Karpas-422 (cell line): ENCODE measurements around the gene NRXN3. TPM values are rescaled to one million over a fixed set of nuclear protein-coding genes. Genes with fewer than 3 reads are reported as not detected.

ENCODE experiments used
- DNase-seq: peaks from one replicate; pipeline ENCODE4 v3.0.0-alpha.2; 2015
- H2AFZ ChIP-seq: fragments of 200-600 bp; sonication (generic); 2 replicates; pipeline ENCODE4 v1.6.1; 2014; ENCODE audit warnings: antibody characterized with exemption, low read length, mixed read lengths
- H3K27ac ChIP-seq: fragments of 200-600 bp; sonication (generic); 2 replicates; pipeline ENCODE4 v1.5.1; 2014; ENCODE audit warnings: mild to moderate bottlenecking, low read length, moderate library complexity
- H3K27me3 ChIP-seq: fragments of 200-600 bp; sonication (generic); 2 replicates; pipeline ENCODE4 v1.6.1; 2014; ENCODE audit warnings: low read length, mixed read lengths
- H3K36me3 ChIP-seq: fragments of 200-600 bp; sonication (generic); 2 replicates; pipeline ENCODE4 v1.6.1; 2014; ENCODE audit warnings: low read length, mixed read lengths; ENCODE audit not compliant: insufficient read depth
- H3K4me1 ChIP-seq: fragments of 200-600 bp; sonication (generic); 2 replicates; pipeline ENCODE4 v1.6.1; 2014; ENCODE audit warnings: mild to moderate bottlenecking, low read length, mixed read lengths
- H3K4me2 ChIP-seq: fragments of 200-600 bp; sonication (generic); 2 replicates; pipeline ENCODE4 v1.6.1; 2014; ENCODE audit warnings: low read length, low read depth, mild to moderate bottlenecking; ENCODE audit not compliant: poor library complexity, severe bottlenecking
- H3K4me3 ChIP-seq: fragments of 200-600 bp; sonication (generic); 2 replicates; pipeline ENCODE4 v1.5.1; 2014; ENCODE audit warnings: mild to moderate bottlenecking, antibody characterized with exemption, low read length, mixed read lengths
- H3K79me2 ChIP-seq: fragments of 200-600 bp; sonication (generic); 2 replicates; pipeline ENCODE4 v1.6.1; 2014; ENCODE audit warnings: mild to moderate bottlenecking, low read length, mixed read lengths
- H3K9ac ChIP-seq: fragments of 200-600 bp; sonication (generic); 2 replicates; pipeline ENCODE4 v1.6.0; 2014; ENCODE audit warnings: low read length
- H3K9me2 ChIP-seq: fragments of 200-600 bp; sonication (generic), shearing (Covaris generic); replicated peaks from 2 replicates; pipeline ENCODE4 v1.6.0; 2014; ENCODE audit warnings: mild to moderate bottlenecking, low read length, moderate library complexity; ENCODE audit not compliant: insufficient read depth
- H3K9me3 ChIP-seq: fragments of 300-700, 200-600 bp; sonication (generic); 2 replicates; pipeline ENCODE4 v1.6.1; 2014; ENCODE audit warnings: low read length, mixed read lengths
- H4K20me1 ChIP-seq: fragments of 200-600 bp; sonication (generic); 2 replicates; pipeline ENCODE4 v1.6.1; 2014; ENCODE audit warnings: mild to moderate bottlenecking, antibody characterized with exemption, low read length, low read depth; ENCODE audit not compliant: insufficient read depth
- total RNA-seq: library from RNA; depleted of rRNA; stranded (reverse); fragments of >200 nt; shearing (Covaris generic); gene quantifications from 2 replicates; pipeline ENCODE4 v1.2.3, GENCODE V29; 2014; ENCODE audit warnings: low replicate concordance

NRXN3 gene
- total RNA-seq, 1 experiment from 2014 or later, result not detected

GRCh38 chr14:78605025-78605762, 435.0 kb downstream of the NRXN3 start:
- H3K27ac ChIP-seq, result no peak overlapping the region
- H3K9ac ChIP-seq, result no peak overlapping the region
- no peaks in the 10 kb centered on the region for H3K27me3 ChIP-seq
- no peak for DNase-seq
- H2AFZ ChIP-seq, result no peak overlapping the region
- H3K79me2 ChIP-seq, result no peaks in the 10 kb centered on the region
- no peaks in the 10 kb centered on the region for H3K4me1 ChIP-seq
- no peaks in the 10 kb centered on the region for H3K36me3 ChIP-seq
- H3K4me3 ChIP-seq, result no peak overlapping the region
- H3K9me2 ChIP-seq, result no peaks in the 10 kb centered on the region
- no peaks in the 10 kb centered on the region for H4K20me1 ChIP-seq
- H3K4me2 ChIP-seq, result no peak overlapping the region
- no peaks in the 10 kb centered on the region for H3K9me3 ChIP-seq

GRCh38 chr14:78605897-78606500, 435.8 kb downstream of the NRXN3 start:
- Histone ChIP-seq H3K9ac (no peak overlapping the region), H3K4me1 (no peaks in the 10 kb centered on the region), H3K36me3 (no peaks in the 10 kb centered on the region), H3K9me3 (no peaks in the 10 kb centered on the region), H4K20me1 (no peaks in the 10 kb centered on the region), H3K27ac (no peak overlapping the region), H3K79me2 (no peaks in the 10 kb centered on the region), H3K4me3 (no peak overlapping the region), H3K4me2 (no peak overlapping the region), H3K27me3 (no peaks in the 10 kb centered on the region), H3K9me2 (no peaks in the 10 kb centered on the region), H2AFZ (no peak overlapping the region)
- no peak for DNase-seq

- Histone ChIP-seq H3K79me2 (no peaks in the 10 kb centered on the region), H3K4me2 (no peak overlapping the region), H4K20me1 (no peaks in the 10 kb centered on the region), H2AFZ (no peak overlapping the region), H3K4me3 (no peak overlapping the region), H3K9ac (no peak overlapping the region), H3K27me3 (no peaks in the 10 kb centered on the region), H3K36me3 (no peaks in the 10 kb centered on the region), H3K9me3 (no peaks in the 10 kb centered on the region), H3K4me1 (no peaks in the 10 kb centered on the region), H3K9me2 (no peaks in the 10 kb centered on the region), H3K27ac (no peak overlapping the region)
- no peak for DNase-seq
Observed at GRCh38 chr14:78608998-78609787, 439.0 kb downstream of the NRXN3 start.

- Histone ChIP-seq H3K27me3 (no peaks in the 10 kb centered on the region), H4K20me1 (no peaks in the 10 kb centered on the region), H3K36me3 (no peaks in the 10 kb centered on the region), H3K27ac (no peak overlapping the region), H3K4me3 (no peak overlapping the region), H3K4me1 (no peaks in the 10 kb centered on the region), H3K4me2 (no peak overlapping the region), H3K9me2 (no peaks in the 10 kb centered on the region), H2AFZ (no peak overlapping the region), H3K79me2 (no peaks in the 10 kb centered on the region), H3K9me3 (no peaks in the 10 kb centered on the region), H3K9ac (no peak overlapping the region)
- no peak for DNase-seq
Observed at GRCh38 chr14:78610994-78611393, 440.8 kb downstream of the NRXN3 start.

GRCh38 chr14:78611796-78612571, 441.8 kb downstream of the NRXN3 start:
- no peak overlapping the region for H3K4me2 ChIP-seq
- no peak overlapping the region for H3K27ac ChIP-seq
- no peak overlapping the region for H2AFZ ChIP-seq
- DNase-seq, result no peak
- H3K79me2 ChIP-seq, result no peaks in the 10 kb centered on the region
- H3K9ac ChIP-seq, result no peak overlapping the region
- no peaks in the 10 kb centered on the region for H3K9me2 ChIP-seq
- no peaks in the 10 kb centered on the region for H3K27me3 ChIP-seq
- H3K4me3 ChIP-seq, result no peak overlapping the region
- no peaks in the 10 kb centered on the region for H3K9me3 ChIP-seq
- H4K20me1 ChIP-seq, result no peaks in the 10 kb centered on the region
- no peaks in the 10 kb centered on the region for H3K4me1 ChIP-seq
- H3K36me3 ChIP-seq, result no peaks in the 10 kb centered on the region

GRCh38 chr14:78612666-78613065, 442.5 kb downstream of the NRXN3 start:
- Histone ChIP-seq H3K9me3 (no peaks in the 10 kb centered on the region), H3K4me3 (no peak overlapping the region), H3K4me1 (no peaks in the 10 kb centered on the region), H3K9me2 (no peaks in the 10 kb centered on the region), H3K27me3 (no peaks in the 10 kb centered on the region), H3K9ac (no peak overlapping the region), H3K36me3 (no peaks in the 10 kb centered on the region), H2AFZ (no peak overlapping the region), H3K79me2 (no peaks in the 10 kb centered on the region), H3K4me2 (no peak overlapping the region), H4K20me1 (no peaks in the 10 kb centered on the region), H3K27ac (no peak overlapping the region)
- no peak for DNase-seq

- H3K27me3 ChIP-seq, result no peaks in the 10 kb centered on the region
- no peak overlapping the region for H3K4me2 ChIP-seq
- H4K20me1 ChIP-seq, result no peaks in the 10 kb centered on the region
- H3K9ac ChIP-seq, result no peak overlapping the region
- no peak overlapping the region for H3K4me3 ChIP-seq
- H3K9me2 ChIP-seq, result no peaks in the 10 kb centered on the region
- H3K36me3 ChIP-seq, result no peaks in the 10 kb centered on the region
- H3K4me1 ChIP-seq, result no peaks in the 10 kb centered on the region
- H3K79me2 ChIP-seq, result no peaks in the 10 kb centered on the region
- H2AFZ ChIP-seq, result no peak overlapping the region
- no peak for DNase-seq
- H3K27ac ChIP-seq, result no peak overlapping the region
- H3K9me3 ChIP-seq, result no peaks in the 10 kb centered on the region
Observed at GRCh38 chr14:78614593-78614992, 444.4 kb downstream of the NRXN3 start.

- Histone ChIP-seq H3K9me3 (no peaks in the 10 kb centered on the region), H2AFZ (no peak overlapping the region), H3K9me2 (no peaks in the 10 kb centered on the region), H3K9ac (no peak overlapping the region), H3K79me2 (no peaks in the 10 kb centered on the region), H3K27ac (no peak overlapping the region), H4K20me1 (no peaks in the 10 kb centered on the region), H3K36me3 (no peaks in the 10 kb centered on the region), H3K4me3 (no peak overlapping the region), H3K27me3 (peaks cover 5% of the 10 kb centered on the region; the same call in 1 of the 2 replicates), H3K4me2 (no peak overlapping the region), H3K4me1 (no peaks in the 10 kb centered on the region)
- no peak for DNase-seq
Observed at GRCh38 chr14:78617735-78618134, 447.6 kb downstream of the NRXN3 start.
